HepG2 (cell line): ENCODE results near the gene ZNF292. TPM values are rescaled to one million over a fixed set of nuclear protein-coding genes. Genes with fewer than 3 reads are reported as not detected.

Experiments used
- ATAC-seq: fragments of 200-7000 bp; cut with Tn5 transposase; 3 replicates; pipeline ENCODE4 v1.9.1; 2020; ENCODE audit warnings: mild to moderate bottlenecking, moderate library complexity
- BruUV-seq: library from RNA; stranded (reverse); fragments of 400-500 nt; replicated peaks from 2 replicates; lab custom pipeline; 2021; lab: Mats Ljungman, UMichigan
- CTCF ChIA-PET: fragments of 300-600 bp; formaldehyde crosslinking; extraction: SDS; loops from one replicate; lab custom pipeline; 2021; ENCODE audit warnings: low total read pairs, inconsistent platforms, low intra/inter-chr PET ratio; lab: Yijun Ruan, JAX
- POLR2A ChIA-PET: fragments of 350-600 bp; sonication (Branson Sonifier 250); formaldehyde crosslinking; loops from one replicate; lab custom pipeline; 2020; ENCODE audit warnings: antibody characterized with exemption, inconsistent platforms; lab: Yijun Ruan, JAX
- DNase-seq: peaks from one replicate; pipeline ENCODE4 v3.0.0-alpha.2; 2015; ENCODE audit warnings: low spot score
- FAIRE-seq: peaks from 3 replicates; lab custom pipeline; 2011; peaks lifted over from hg19 to GRCh38; lab: Jason Lieb, UNC
- H2AFZ ChIP-seq: one replicate; pipeline ENCODE4 v1.6.1; 2011; ENCODE audit warnings: low read length, inconsistent platforms
- H3K27ac ChIP-seq: fragments of 300-600 bp; 3 replicates; pipeline ENCODE4 v1.8.0; 2011; ENCODE audit warnings: mixed run types, mild to moderate bottlenecking, mixed read lengths, low read length, inconsistent platforms; ENCODE audit not compliant: insufficient read depth; ENCODE audit errors: extremely low read length
- H3K27me3 ChIP-seq, 2 experiments: fragments of 200-600 bp in 1 of 2; 2 replicates in 1 of 2; 3 replicates in 1 of 2; pipeline versions ENCODE4 v1.6.0 to v1.8.0; 2011; ENCODE audit warnings: low read length in 2 of 2, mild to moderate bottlenecking in 2 of 2, moderate library complexity in 2 of 2, inconsistent platforms in 1 of 2; ENCODE audit not compliant: insufficient read depth in 2 of 2, control insufficient read depth in 1 of 2
- H3K36me3 ChIP-seq, 2 experiments: fragments of 200-600 bp in 1 of 2; replicated peaks in 1 of 2; 2 replicates in 1 of 2; 3 replicates in 1 of 2; pipeline versions ENCODE4 v1.5.1 to v1.8.0; 2011; ENCODE audit warnings: low read length in 2 of 2, inconsistent platforms in 1 of 2; ENCODE audit not compliant: insufficient read depth in 2 of 2, control insufficient read depth in 1 of 2
- H3K4me1 ChIP-seq: 2 replicates; pipeline ENCODE4 v1.5.1; 2012; ENCODE audit warnings: low read length, inconsistent platforms; ENCODE audit not compliant: insufficient read depth
- H3K4me2 ChIP-seq: 2 replicates; pipeline ENCODE4 v1.6.0; 2011; ENCODE audit warnings: low read depth, low read length, inconsistent platforms
- H3K4me3 ChIP-seq, 3 experiments: fragments of 200-600 bp in 1 of 3; sonication (generic), shearing (Covaris generic) in 1 of 3; replicated peaks in 1 of 3; 2 replicates each; pipeline ENCODE4 v1.5.1; 2011 to 2016; ENCODE audit warnings: low read length in 3 of 3, inconsistent platforms in 2 of 3, low read depth in 2 of 3, mild to moderate bottlenecking in 2 of 3, control low read depth in 1 of 3, mixed read lengths in 1 of 3; ENCODE audit not compliant: insufficient read depth in 1 of 3
- H3K79me2 ChIP-seq: one replicate; pipeline ENCODE4 v1.6.1; 2011; ENCODE audit warnings: low read length, inconsistent platforms; ENCODE audit not compliant: insufficient read depth
- H3K9ac ChIP-seq: 2 replicates; pipeline ENCODE4 v1.6.0; 2011; ENCODE audit warnings: mild to moderate bottlenecking, low read depth, low read length, inconsistent platforms; ENCODE audit not compliant: insufficient read depth
- H3K9me3 ChIP-seq: 2 replicates; pipeline ENCODE4 v1.5.1; 2012; ENCODE audit warnings: mild to moderate bottlenecking, low read length
- H4K20me1 ChIP-seq: 2 replicates; pipeline ENCODE4 v1.6.0; 2011; ENCODE audit warnings: inconsistent platforms, mild to moderate bottlenecking, low read length, moderate library complexity; ENCODE audit not compliant: insufficient read depth
- CBX1 ChIP-seq: IDR thresholded peaks from one replicate; pipeline ENCODE4 v1.6.1; 2016; ENCODE audit warnings: antibody characterized with exemption, low read depth
- MAFF ChIP-seq: IDR thresholded peaks from 2 replicates; pipeline ENCODE4 v1.6.1; 2011; ENCODE audit warnings: low read depth, low read length, improper control_type of control experiment
- MAFK ChIP-seq, 2 experiments: IDR thresholded peaks in 1 of 2; conservative IDR thresholded peaks in 1 of 2; 2 replicates each; pipeline ENCODE4 v1.6.1; 2011; ENCODE audit warnings: improper control_type of control experiment in 2 of 2, low read length in 2 of 2
- TOE1 ChIP-seq: sonication (generic); formaldehyde crosslinking; IDR thresholded peaks from 2 replicates; pipeline ENCODE4 v1.4.0; 2020; ENCODE audit warnings: mild to moderate bottlenecking, missing genetic modification reagents
- ZNF326 ChIP-seq: sonication (generic); formaldehyde crosslinking; IDR thresholded peaks from 2 replicates; pipeline ENCODE4 v1.4.0; 2020; ENCODE audit warnings: missing genetic modification reagents, borderline replicate concordance
- ZNF564 ChIP-seq: sonication (generic); formaldehyde crosslinking; IDR thresholded peaks from 2 replicates; pipeline ENCODE4 v1.8.1; 2023; ENCODE audit warnings: mild to moderate bottlenecking, missing genetic modification reagents
- ZNF879 ChIP-seq: sonication (generic); formaldehyde crosslinking; IDR thresholded peaks from 2 replicates; pipeline ENCODE4 v1.8.1; 2023; ENCODE audit warnings: missing genetic modification reagents
- WGBS: methylation state at CpG from one replicate; pipeline ENCODE4 v1.1.6; 2017; ENCODE audit warnings: low lambda C conversion rate; 5-methylcytosine and 5-hydroxymethylcytosine counted together
- in situ Hi-C: cut with HindIII; loops from 2 replicates; pipeline ENCODE4 v1.10.0; 2017; ENCODE audit warnings: low pct_unique_long_range_greater_than_20kb; ENCODE audit not compliant: extremely low pct_ligation_motif_present
- intact Hi-C: fragments of 100-400 bp; cut with micrococcal nuclease; formaldehyde crosslinking; loops from one replicate; pipeline ENCODE4 v1.10.0; 2022; ENCODE audit not compliant: unreplicated experiment
- polyA plus RNA-seq, 8 experiments: library from polyadenylated mRNA; depleted of rRNA in 3 of 8; stranded (reverse) in 7 of 8; unstranded in 1 of 8; fragments of >200 nt; fragmentation: Illumina TruSeq in 4 of 8; extraction: Trizol in 4 of 8; gene quantifications; 2 replicates each; pipeline versions ENCODE4 v1.2.1 to v1.2.3, GENCODE V29; 2011 to 2016; ENCODE audit warnings: low read depth in 4 of 8, missing spikeins in 1 of 8, mixed read lengths in 1 of 8; ENCODE audit not compliant: insufficient read depth in 1 of 8
- total RNA-seq, 5 experiments: library from RNA; depleted of rRNA; stranded (reverse); fragments of >200 nt; fragmentation: Illumina TruSeq; extraction: Trizol; gene quantifications; 2 replicates each; pipeline ENCODE4 v1.2.3, GENCODE V29; 2016; ENCODE audit warnings: low read depth in 1 of 5
- TF ChIP-seq, protein P1 (sequence below): sonication (generic); formaldehyde crosslinking; conservative IDR thresholded peaks from 2 replicates; pipeline ENCODE4 v1.4.0; 2020; ENCODE audit warnings: mild to moderate bottlenecking, missing genetic modification reagents, moderate library complexity

ZNF292 gene
- total and polyA plus RNA-seq, 2 of the 13 experiments (the other 11 are each of a cell fraction or from before 2014, with no cell fraction given), result 9.9 to 12.8 TPM

DNA sequence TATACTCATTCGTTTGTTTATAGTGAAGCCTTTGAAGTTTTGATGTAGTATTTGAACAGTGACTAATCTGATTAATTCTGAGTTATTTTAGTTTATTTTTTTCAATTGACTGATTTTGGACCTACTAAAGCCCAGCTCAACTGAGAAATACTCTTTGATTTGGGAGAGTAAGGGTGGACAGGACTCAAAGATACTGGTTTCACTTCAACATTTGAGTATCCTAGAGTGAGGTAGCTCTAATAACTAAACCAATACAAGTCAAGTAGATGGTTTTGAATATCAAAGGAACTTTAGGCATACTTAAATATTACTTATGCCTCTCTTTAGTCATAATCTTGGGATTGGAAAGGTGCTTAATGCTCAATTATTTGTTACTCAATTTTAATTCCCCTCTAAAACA lies 65.6 kb downstream of the ZNF292 start (continued):
- TF ChIP-seq, protein P1, sequence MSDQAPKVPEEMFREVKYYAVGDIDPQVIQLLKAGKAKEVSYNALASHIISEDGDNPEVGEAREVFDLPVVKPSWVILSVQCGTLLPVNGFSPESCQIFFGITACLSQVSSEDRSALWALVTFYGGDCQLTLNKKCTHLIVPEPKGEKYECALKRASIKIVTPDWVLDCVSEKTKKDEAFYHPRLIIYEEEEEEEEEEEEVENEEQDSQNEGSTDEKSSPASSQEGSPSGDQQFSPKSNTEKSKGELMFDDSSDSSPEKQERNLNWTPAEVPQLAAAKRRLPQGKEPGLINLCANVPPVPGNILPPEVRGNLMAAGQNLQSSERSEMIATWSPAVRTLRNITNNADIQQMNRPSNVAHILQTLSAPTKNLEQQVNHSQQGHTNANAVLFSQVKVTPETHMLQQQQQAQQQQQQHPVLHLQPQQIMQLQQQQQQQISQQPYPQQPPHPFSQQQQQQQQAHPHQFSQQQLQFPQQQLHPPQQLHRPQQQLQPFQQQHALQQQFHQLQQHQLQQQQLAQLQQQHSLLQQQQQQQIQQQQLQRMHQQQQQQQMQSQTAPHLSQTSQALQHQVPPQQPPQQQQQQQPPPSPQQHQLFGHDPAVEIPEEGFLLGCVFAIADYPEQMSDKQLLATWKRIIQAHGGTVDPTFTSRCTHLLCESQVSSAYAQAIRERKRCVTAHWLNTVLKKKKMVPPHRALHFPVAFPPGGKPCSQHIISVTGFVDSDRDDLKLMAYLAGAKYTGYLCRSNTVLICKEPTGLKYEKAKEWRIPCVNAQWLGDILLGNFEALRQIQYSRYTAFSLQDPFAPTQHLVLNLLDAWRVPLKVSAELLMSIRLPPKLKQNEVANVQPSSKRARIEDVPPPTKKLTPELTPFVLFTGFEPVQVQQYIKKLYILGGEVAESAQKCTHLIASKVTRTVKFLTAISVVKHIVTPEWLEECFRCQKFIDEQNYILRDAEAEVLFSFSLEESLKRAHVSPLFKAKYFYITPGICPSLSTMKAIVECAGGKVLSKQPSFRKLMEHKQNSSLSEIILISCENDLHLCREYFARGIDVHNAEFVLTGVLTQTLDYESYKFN, result no peak
- TF ChIP-seq CBX1 (no peak), ZNF326 (CRISPR knock-in tag) (no peak), TOE1 (CRISPR knock-in tag) (no peak)

DNA sequence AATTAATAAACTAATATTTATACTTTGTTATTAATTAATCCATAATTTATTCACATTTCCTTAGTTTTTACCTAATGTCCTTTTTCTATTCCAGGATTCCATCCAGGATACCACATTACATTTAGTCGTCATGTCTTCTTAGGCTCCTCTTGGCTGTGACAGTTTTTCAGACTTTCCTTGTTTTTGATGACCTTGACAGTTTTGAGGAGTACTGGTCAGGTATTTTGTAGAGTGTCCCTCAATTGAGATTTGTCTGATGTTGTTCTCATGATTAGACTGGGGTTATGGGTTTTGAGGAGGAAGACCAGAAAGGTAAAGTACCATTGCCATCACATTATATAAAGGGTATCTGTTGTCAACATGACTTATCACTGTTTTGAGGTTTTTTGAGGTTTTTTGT lies 67.3 kb downstream of the ZNF292 start:
- no peaks in the 10 kb centered on the region for H3K4me1 ChIP-seq
- POLR2A ChIA-PET, result no interaction called here
- intact Hi-C loops (no loop called here), in situ Hi-C loops (no loop called here)
- H3K27ac ChIP-seq, result no peak overlapping the region
- FAIRE-seq, result no peak
- H3K4me3 ChIP-seq, result no peak overlapping the region
- no peak for DNase-seq
- no peaks in the 10 kb centered on the region for H3K79me2 ChIP-seq
- no peaks in the 10 kb centered on the region for H3K27me3 ChIP-seq
- 97% methylated on average over 1 of the region's 1 CpG for WGBS
- H4K20me1 ChIP-seq, result no peaks in the 10 kb centered on the region
- no peak overlapping the region for H3K4me2 ChIP-seq
- H2AFZ ChIP-seq, result no peak overlapping the region
- H3K36me3 ChIP-seq, result peaks cover 8 to 65% of the 10 kb centered on the region in 2 experiments
- TF ChIP-seq MAFF (peak; percentile 84), ZNF564 (no peak), ZNF879 (CRISPR knock-in tag) (no peak), MAFK (conservative IDR thresholded peaks at IDR 0.05 in 1 of 2, IDR thresholded peaks at IDR 0.05 in 1 of 2; ENCODE audit: low read length in 2 of 2) (peak; percentile 81 to 85)
- no peak for ATAC-seq
- CTCF ChIA-PET, result no interaction called here
- no peak overlapping the region for H3K9ac ChIP-seq
- H3K9me3 ChIP-seq, result no peaks in the 10 kb centered on the region
- no TSS peak for BruUV-seq
